Esophagus muscularis mucosa (tissue), 4 donors: ENCODE data around the gene MRNIP. TPM values are rescaled to one million over a fixed set of nuclear protein-coding genes. Genes with fewer than 3 reads are reported as not detected.

Experiments
- DNase-seq: peaks from one replicate; pipeline ENCODE4 v3.0.0-alpha.2; 2017; ENCODE audit errors: extremely low spot score
- H3K27ac ChIP-seq, 4 donors: fragments of 200-600 bp; sonication (generic); replicated peaks in 1 of 4; 1 replicate in 3 of 4; 2 replicates in 1 of 4; pipeline ENCODE4 v1.5.1; 2016 to 2019; ENCODE audit warnings: mild to moderate bottlenecking in 1 of 4
- H3K27me3 ChIP-seq, 4 donors: fragments of 200-600 bp; sonication (generic); one replicate each; pipeline versions ENCODE4 v1.5.1 to v1.6.0; 2016 to 2019
- H3K36me3 ChIP-seq, 4 donors: fragments of 200-600 bp; sonication (generic); one replicate each; pipeline ENCODE4 v1.5.1; 2016 to 2019
- H3K4me1 ChIP-seq, 4 donors: fragments of 200-600 bp; sonication (generic); one replicate each; pipeline ENCODE4 v1.5.1; 2016 to 2019
- H3K4me3 ChIP-seq, 4 donors: fragments of 200-600 bp; sonication (generic); 1 replicate in 2 of 4; 2 replicates in 2 of 4; pipeline ENCODE4 v1.5.1; 2016 to 2019; ENCODE audit warnings: mild to moderate bottlenecking in 4 of 4, moderate library complexity in 1 of 4
- H3K9me3 ChIP-seq, 4 donors: fragments of 200-600 bp; sonication (generic); 1 replicate in 3 of 4; 2 replicates in 1 of 4; pipeline ENCODE4 v1.5.1; 2016 to 2019
- EP300 ChIP-seq: sonication (generic); formaldehyde crosslinking; IDR thresholded peaks from one replicate; pipeline ENCODE4 v1.6.1; 2017; ENCODE audit warnings: antibody characterized with exemption
- POLR2A ChIP-seq: fragments of 450-650 bp; IDR thresholded peaks from one replicate; pipeline ENCODE4 v1.6.1; 2017; ENCODE audit warnings: antibody characterized with exemption, moderate library complexity, mild to moderate bottlenecking, low read depth
- POLR2AphosphoS5 ChIP-seq, 2 donors: sonication (generic); formaldehyde crosslinking; IDR thresholded peaks; one replicate each; pipeline ENCODE4 v1.6.1; 2017; ENCODE audit warnings: antibody characterized with exemption in 2 of 2
- WGBS: methylation state at CpG from one replicate; pipeline ENCODE4 v1.1.5; 2018; 5-methylcytosine and 5-hydroxymethylcytosine counted together
- intact Hi-C: fragments of 100-400 bp; cut with DNase I; formaldehyde crosslinking; loops from one replicate; pipeline ENCODE4 v1.15.1; 2023
- total RNA-seq, 4 donors: library from RNA; depleted of rRNA; stranded (reverse); fragments of >200 nt; gene quantifications; one replicate each; pipeline versions ENCODE4 v1.1.0 to v1.2.1, GENCODE V29; 2016
- TF ChIP-seq, protein P1 (sequence below), 3 experiments: fragments of 200-600 bp in 2 of 3; fragments of 450-650 bp in 1 of 3; sonication (generic) in 2 of 3; IDR thresholded peaks; one replicate each; pipeline ENCODE4 v1.5.1; 2017 to 2019; ENCODE audit warnings: antibody characterized with exemption in 3 of 3, mild to moderate bottlenecking in 2 of 3, moderate library complexity in 1 of 3

Gene MRNIP
- total RNA-seq, 4 donors from 2014 or later, result 21.2 to 34.2 (median 23.3) TPM

DNA sequence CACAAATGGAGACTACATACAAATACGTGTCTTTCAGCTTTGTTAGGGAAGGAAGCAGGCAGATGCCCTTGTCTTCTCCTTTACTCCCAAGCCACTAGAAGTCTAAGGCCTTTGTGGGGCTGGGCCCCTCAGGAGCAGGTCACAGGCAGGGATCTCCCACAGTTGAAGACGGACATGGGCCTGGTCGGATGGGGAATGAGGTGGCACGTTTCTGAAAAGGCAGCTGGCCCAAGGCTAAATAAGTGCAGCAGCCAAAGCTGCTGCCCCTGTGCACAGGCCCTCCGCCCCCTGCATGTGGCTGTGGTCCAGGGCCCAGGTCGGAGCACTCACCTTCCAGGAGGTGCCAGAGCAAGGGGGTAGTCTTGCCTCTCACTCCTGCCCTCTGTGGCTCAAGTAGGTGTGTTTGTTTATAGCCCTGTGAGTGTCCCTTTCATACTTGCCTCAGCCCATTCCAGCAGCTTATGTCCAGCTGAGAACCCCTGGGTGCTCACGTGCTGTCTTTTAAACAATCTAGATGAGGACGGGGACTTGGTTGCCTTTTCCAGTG lies 36.1 kb downstream of the MRNIP start:
- peaks cover 67 to 89% (median 88%) of the 10 kb centered on the region in 4 donors for H3K4me1 ChIP-seq
- 60% methylated on average over 6 of the region's 8 CpGs for WGBS
- H3K9me3 ChIP-seq, result no peaks in the 10 kb centered on the region
- peaks cover 42 to 57% (median 51%) of the 10 kb centered on the region in 4 donors for H3K36me3 ChIP-seq
- TF ChIP-seq, protein P1, sequence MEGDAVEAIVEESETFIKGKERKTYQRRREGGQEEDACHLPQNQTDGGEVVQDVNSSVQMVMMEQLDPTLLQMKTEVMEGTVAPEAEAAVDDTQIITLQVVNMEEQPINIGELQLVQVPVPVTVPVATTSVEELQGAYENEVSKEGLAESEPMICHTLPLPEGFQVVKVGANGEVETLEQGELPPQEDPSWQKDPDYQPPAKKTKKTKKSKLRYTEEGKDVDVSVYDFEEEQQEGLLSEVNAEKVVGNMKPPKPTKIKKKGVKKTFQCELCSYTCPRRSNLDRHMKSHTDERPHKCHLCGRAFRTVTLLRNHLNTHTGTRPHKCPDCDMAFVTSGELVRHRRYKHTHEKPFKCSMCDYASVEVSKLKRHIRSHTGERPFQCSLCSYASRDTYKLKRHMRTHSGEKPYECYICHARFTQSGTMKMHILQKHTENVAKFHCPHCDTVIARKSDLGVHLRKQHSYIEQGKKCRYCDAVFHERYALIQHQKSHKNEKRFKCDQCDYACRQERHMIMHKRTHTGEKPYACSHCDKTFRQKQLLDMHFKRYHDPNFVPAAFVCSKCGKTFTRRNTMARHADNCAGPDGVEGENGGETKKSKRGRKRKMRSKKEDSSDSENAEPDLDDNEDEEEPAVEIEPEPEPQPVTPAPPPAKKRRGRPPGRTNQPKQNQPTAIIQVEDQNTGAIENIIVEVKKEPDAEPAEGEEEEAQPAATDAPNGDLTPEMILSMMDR (IDR thresholded peaks at IDR 0.05), result no peak
- no peaks in the 10 kb centered on the region for H3K27me3 ChIP-seq
- intact Hi-C loops, result loop anchor here (5.0 kb wide), 1 partner anchor 35 kb away; the partner anchor contains the start of gene MRNIP
- H3K27ac ChIP-seq, result peak overlapping the region; percentile 99 to 100 (median 100)
- DNase-seq, result no peak
- H3K4me3 ChIP-seq, result peak overlapping the region; percentile 93 to 100 (median 96)

DNA sequence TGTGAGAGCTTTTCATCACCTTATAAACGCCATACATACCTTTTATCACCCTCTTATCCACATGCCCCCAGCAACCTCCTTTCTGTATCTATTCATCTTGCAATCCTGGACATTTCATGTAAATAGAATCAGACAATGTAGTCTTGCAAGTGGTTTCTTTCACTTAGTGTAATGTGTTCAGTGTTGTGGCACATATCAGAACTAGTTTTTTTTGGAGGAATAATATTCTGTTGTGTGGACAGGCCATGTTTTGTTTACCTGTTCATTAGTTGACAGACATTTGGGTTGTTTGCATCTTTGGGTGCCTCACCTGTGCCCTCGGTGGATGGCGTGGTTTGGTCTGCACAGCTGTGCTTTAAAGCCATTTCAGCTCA lies 36.6 kb downstream of the MRNIP start:
- H3K4me3 ChIP-seq, result peak overlapping the region; percentile 93 to 100 (median 96)
- 58% methylated on average over 3 of the region's 3 CpGs for WGBS
- no peaks in the 10 kb centered on the region for H3K9me3 ChIP-seq
- TF ChIP-seq EP300 (no peak), POLR2AphosphoS5 (IDR thresholded peaks at IDR 0.05) (no peak)
- intact Hi-C loops, result loop anchor here (5.0 kb wide), 1 partner anchor 35 kb away; the partner anchor contains the start of gene MRNIP
- no peak for DNase-seq
- H3K4me1 ChIP-seq, result peaks cover 67 to 89% (median 88%) of the 10 kb centered on the region in 4 donors
- H3K27ac ChIP-seq, result peak overlapping the region; percentile 99 to 100 (median 100)
- peaks cover 37 to 53% (median 48%) of the 10 kb centered on the region in 4 donors for H3K36me3 ChIP-seq
- no peaks in the 10 kb centered on the region for H3K27me3 ChIP-seq

DNA sequence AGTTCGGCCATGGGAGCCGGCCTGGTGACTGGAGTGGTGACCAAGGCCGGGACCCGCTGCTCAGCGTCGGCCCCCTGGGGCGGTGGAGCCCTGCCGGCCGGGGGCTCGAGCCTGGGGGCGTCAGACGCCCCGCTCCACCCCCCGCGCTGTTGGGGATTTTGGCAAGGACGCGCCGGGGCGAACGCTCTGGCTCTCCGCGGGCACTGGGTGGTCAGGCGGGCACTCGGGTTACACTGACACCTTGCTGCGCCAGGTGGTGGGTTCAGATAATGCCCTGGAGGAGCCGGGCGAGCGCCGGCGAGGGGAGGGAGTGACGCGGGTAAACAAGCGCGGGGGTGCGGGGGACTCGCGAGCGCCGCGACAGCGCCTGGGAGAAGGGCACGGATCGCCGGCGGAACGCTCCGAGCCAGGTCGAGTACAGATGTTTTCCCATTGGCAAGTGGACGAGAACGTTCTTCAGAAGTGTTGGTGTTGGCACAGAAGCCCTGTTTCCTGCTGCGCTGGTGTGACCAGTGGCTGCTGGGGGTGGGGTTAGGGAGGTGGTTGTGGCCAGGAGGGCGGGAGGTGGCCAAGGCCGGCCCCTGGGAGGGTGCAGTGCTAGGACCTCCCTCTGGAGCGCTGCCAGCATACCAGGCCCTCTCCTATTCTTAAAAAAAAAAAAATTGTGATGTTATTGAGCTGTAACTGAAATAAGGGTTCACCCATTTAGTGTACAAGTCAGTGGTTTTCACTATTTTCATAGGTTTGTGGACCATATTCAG lies 37.1 kb downstream of the MRNIP start:
- peak overlapping the region; percentile 93 to 100 (median 96) for H3K4me3 ChIP-seq
- peaks cover 32 to 47% (median 42%) of the 10 kb centered on the region in 4 donors for H3K36me3 ChIP-seq
- WGBS, result 0% methylated on average over 4 of the region's 54 CpGs
- peak; percentile 98 for DNase-seq
- peaks cover 67 to 89% (median 88%) of the 10 kb centered on the region in 4 donors for H3K4me1 ChIP-seq
- no peaks in the 10 kb centered on the region for H3K9me3 ChIP-seq
- peak overlapping the region; percentile 99 to 100 (median 100) for H3K27ac ChIP-seq
- no peaks in the 10 kb centered on the region for H3K27me3 ChIP-seq
- TF ChIP-seq POLR2A (peak; percentile 42), POLR2AphosphoS5 (IDR thresholded peaks at IDR 0.05) (peak; percentile 97 to 98), EP300 (no peak)
- TF ChIP-seq, protein P1 (IDR thresholded peaks at IDR 0.05), result no peak
- intact Hi-C loops, result loop anchor here (5.0 kb wide), 1 partner anchor 36 kb away; the partner anchor contains the start of gene MRNIP

DNA sequence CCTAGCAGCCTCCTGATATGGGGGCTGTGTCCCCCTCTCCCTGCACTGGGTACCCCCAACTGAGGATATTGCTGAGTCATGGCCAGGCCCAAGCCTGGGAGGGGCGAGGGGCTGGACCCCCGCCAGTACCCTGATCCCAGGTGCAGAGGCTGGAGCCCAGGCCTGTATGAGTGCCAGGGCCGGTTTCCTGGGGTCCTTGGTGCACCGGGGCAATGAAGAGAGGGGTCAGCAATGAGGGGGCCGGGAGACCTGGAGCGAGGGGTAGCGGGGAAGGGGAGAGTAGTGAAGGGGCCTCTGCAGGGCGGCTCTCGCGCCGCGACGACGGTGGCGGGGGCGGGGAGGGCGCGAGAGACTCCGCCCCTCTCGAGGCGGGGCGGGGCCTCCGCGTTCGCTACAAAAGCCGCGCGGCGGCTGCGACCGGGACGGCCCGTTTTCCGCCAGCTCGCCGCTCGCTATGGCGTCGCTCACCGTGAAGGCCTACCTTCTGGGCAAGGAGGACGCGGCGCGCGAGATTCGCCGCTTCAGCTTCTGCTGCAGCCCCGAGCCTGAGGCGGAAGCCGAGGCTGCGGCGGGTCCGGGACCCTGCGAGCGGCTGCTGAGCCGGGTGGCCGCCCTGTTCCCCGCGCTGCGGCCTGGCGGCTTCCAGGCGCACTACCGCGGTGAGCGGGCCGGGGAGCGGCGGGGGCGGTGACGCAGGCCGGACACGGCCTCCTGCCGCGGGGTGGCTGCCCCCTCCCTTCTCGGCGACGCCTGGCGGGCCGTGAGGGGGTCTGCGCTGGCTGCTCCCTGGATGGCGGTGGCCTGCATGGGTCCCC lies 37.9 kb downstream of the MRNIP start, which contains the start of gene SQSTM1:
SQSTM1 (plus strand) TSS at position 423 of the 815 bp plus-strand sequence; CDS start at position 455, 32 bp downstream.
- Histone ChIP-seq H3K36me3 (peaks cover 24 to 39% (median 34%) of the 10 kb centered on the region in 4 donors), H3K4me3 (peak within 1 kb of the TSS; percentile 93 to 100 (median 96)), H3K27me3 (no peaks in the 10 kb centered on the region), H3K9me3 (no peaks in the 10 kb centered on the region), H3K4me1 (peaks cover 62 to 84% (median 83%) of the 10 kb centered on the region in 4 donors), H3K27ac (peak within 1 kb of the TSS; percentile 99 to 100 (median 100))
- 0% methylated on average over 16 of the region's 81 CpGs for WGBS
- DNase-seq, result peak; percentile 93
- intact Hi-C loops, result loop anchor here (5.0 kb wide), 1 partner anchor 37 kb away; the partner anchor contains the start of gene MRNIP
- TF ChIP-seq, protein P1 (IDR thresholded peaks at IDR 0.05), result no peak
- TF ChIP-seq POLR2AphosphoS5 (IDR thresholded peaks at IDR 0.05) (peak; percentile 96 to 100), POLR2A (peak; percentile 93), EP300 (no peak)
